Cortex of kidney (tissue), 1 donor: ENCODE results near the gene DERL3.

Source experiments
- DNase-seq: peaks from one replicate; lab custom pipeline; 2025; lab: John Stamatoyannopoulos, UW

The DERL3 gene

GRCh38 chr22:23801886-23802377 lies 36.9 kb downstream of the DERL3 start:
- DNase-seq, result no peak

- no peak for DNase-seq
Observed at GRCh38 chr22:23801238-23801821, 37.5 kb downstream of the DERL3 start.

GRCh38 chr22:23800297-23801237 lies 38.2 kb downstream of the DERL3 start:
- no peak for DNase-seq

- DNase-seq, result no peak
Observed at GRCh38 chr22:23796461-23796860, 42.3 kb downstream of the DERL3 start.

- no peak for DNase-seq
Observed at GRCh38 chr22:23793326-23793725, 45.5 kb downstream of the DERL3 start.

- DNase-seq, result no peak
Observed at GRCh38 chr22:23791738-23792645, 46.8 kb downstream of the DERL3 start.

- no peak for DNase-seq
Observed at GRCh38 chr22:23790819-23791737, 47.7 kb downstream of the DERL3 start.

GRCh38 chr22:23789638-23790037 lies 49.2 kb downstream of the DERL3 start:
- no peak for DNase-seq

GRCh38 chr22:23789121-23789520 lies 49.7 kb downstream of the DERL3 start:
- no peak for DNase-seq

GRCh38 chr22:23787910-23788309 lies 50.9 kb downstream of the DERL3 start:
- no peak for DNase-seq

GRCh38 chr22:23787600-23787896 lies 51.3 kb downstream of the DERL3 start:
- no peak for DNase-seq

- DNase-seq, result no peak
Observed at GRCh38 chr22:23786752-23787599, 51.8 kb downstream of the DERL3 start, which contains the start of gene SMARCB1. Gene SMARCB1, plus strand, starts transcription at chr22:23786966. Its CDS starts 204 bp downstream, at chr22:23787170.

GRCh38 chr22:23786261-23786710 lies 52.5 kb downstream of the DERL3 start:
- DNase-seq, result no peak
